HFFc6 (cell line): ENCODE measurements around the gene GTF2A1L. TPM values are rescaled to one million over a fixed set of nuclear protein-coding genes. Genes with fewer than 3 reads are reported as not detected.

Source experiments
- DNase-seq: peaks from one replicate; pipeline ENCODE4 v3.0.0-alpha.2; 2018
- H3K27ac Mint-ChIP-seq: 2 replicates; pipeline ENCODE4 v1.8.0; 2020; ENCODE audit warnings: mild to moderate bottlenecking, mixed read lengths
- H3K27me3 Mint-ChIP-seq: 2 replicates; pipeline ENCODE4 v1.8.0; 2021; ENCODE audit warnings: mild to moderate bottlenecking, moderate library complexity, mixed read lengths; ENCODE audit not compliant: insufficient read depth
- H3K36me3 Mint-ChIP-seq: 2 replicates; pipeline ENCODE4 v1.8.0; 2021; ENCODE audit warnings: low read depth, mixed read lengths
- H3K4me1 Mint-ChIP-seq: 2 replicates; pipeline ENCODE4 v1.8.0; 2020; ENCODE audit warnings: low read depth, mixed read lengths
- H3K4me3 Mint-ChIP-seq: 2 replicates; pipeline ENCODE4 v1.8.0; 2020; ENCODE audit warnings: mild to moderate bottlenecking, moderate library complexity, mixed read lengths
- H3K9me3 Mint-ChIP-seq: 2 replicates; pipeline ENCODE4 v1.8.0; 2020; ENCODE audit warnings: mild to moderate bottlenecking, mixed read lengths
- CTCF ChIP-seq: fragments of 200-600 bp; sonication (generic); IDR thresholded peaks from 2 replicates; pipeline ENCODE4 v1.5.0; 2021; ENCODE audit warnings: antibody characterized with exemption, mild to moderate bottlenecking
- total RNA-seq, 6 experiments: library from RNA; stranded (reverse); fragmentation: NEBNext Ultra II Directional; extraction: Animal tissue kit (Norgen Biotek cat#: 25700); gene quantifications; 2 replicates in 1 of 6; 3 replicates in 5 of 6; pipeline ENCODE4 v1.2.3, GENCODE V29; 2021

Gene GTF2A1L
- total RNA-seq, 6 experiments from 2014 or later, result not detected

- Mint-ChIP-seq H3K4me3 (no peak overlapping the region), H3K27me3 (peaks cover 2% of the 10 kb centered on the region; the same call in 1 of the 2 replicates), H3K36me3 (no peaks in the 10 kb centered on the region), H3K27ac (no peak overlapping the region), H3K4me1 (no peaks in the 10 kb centered on the region), H3K9me3 (no peaks in the 10 kb centered on the region)
- DNase-seq, result no peak
- TF ChIP-seq CTCF, result no peak
Measured at GRCh38 chr2:48578313-48578712, 39.3 kb upstream of the GTF2A1L start.

DNA sequence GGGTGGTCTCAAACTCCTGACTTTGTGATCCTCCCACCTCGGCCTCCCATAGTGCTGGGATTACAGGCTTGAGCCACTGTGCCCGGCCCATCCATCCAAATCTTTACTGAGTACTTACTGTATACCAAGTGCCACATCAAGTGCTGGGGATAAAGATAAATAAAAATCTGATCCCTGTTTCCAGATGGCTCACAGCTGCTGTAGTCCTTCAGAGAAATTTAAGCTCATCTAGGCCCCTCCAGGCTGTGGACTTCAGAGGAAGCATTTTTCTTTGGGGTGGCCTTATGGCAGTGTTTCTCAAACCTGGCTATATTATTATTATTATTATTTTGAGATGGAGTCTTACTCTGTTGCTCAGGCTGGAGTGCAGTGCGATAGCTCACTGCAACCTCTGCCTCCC lies 33.7 kb upstream of the GTF2A1L start:
- Mint-ChIP-seq H3K27ac (no peak overlapping the region), H3K4me3 (no peak overlapping the region), H3K27me3 (peaks cover 2% of the 10 kb centered on the region; the same call in 1 of the 2 replicates), H3K9me3 (no peaks in the 10 kb centered on the region), H3K4me1 (peaks cover 2% of the 10 kb centered on the region), H3K36me3 (no peaks in the 10 kb centered on the region)
- no peak for TF ChIP-seq CTCF
- DNase-seq, result no peak

DNA sequence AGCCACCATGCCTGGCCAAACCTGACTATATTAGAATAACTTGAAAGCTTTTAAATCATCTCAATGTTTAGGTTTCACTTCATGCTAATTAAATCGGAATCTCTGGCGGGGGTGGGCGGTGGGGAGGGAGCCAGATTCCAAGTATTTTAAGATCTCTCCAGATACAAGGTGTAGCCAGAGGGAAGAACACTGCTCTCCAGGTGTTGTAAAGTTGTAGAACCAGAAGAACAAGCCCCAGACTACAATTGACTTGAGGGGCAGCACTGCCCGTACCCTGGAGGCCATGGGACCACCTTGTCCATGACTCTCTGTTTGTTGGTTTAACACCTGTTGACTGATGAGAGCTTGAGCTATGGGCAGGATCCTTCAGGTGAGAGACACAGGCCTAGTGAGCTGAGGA lies 33.1 kb upstream of the GTF2A1L start:
- DNase-seq, result no peak
- H3K27ac Mint-ChIP-seq, result no peak overlapping the region
- peaks cover 2% of the 10 kb centered on the region; the same call in 1 of the 2 replicates for H3K27me3 Mint-ChIP-seq
- H3K36me3 Mint-ChIP-seq, result no peaks in the 10 kb centered on the region
- peaks cover 6% of the 10 kb centered on the region for H3K4me1 Mint-ChIP-seq
- no peaks in the 10 kb centered on the region for H3K9me3 Mint-ChIP-seq
- no peak overlapping the region for H3K4me3 Mint-ChIP-seq
- TF ChIP-seq CTCF, result no peak

- H3K9me3 Mint-ChIP-seq, result no peaks in the 10 kb centered on the region
- H3K4me1 Mint-ChIP-seq, result peaks cover 6% of the 10 kb centered on the region
- no peaks in the 10 kb centered on the region for H3K27me3 Mint-ChIP-seq
- H3K4me3 Mint-ChIP-seq, result no peak overlapping the region
- H3K36me3 Mint-ChIP-seq, result no peaks in the 10 kb centered on the region
- TF ChIP-seq CTCF, result no peak
- H3K27ac Mint-ChIP-seq, result no peak overlapping the region
- DNase-seq, result no peak
Measured at GRCh38 chr2:48586433-48586832, 31.2 kb upstream of the GTF2A1L start.

DNA sequence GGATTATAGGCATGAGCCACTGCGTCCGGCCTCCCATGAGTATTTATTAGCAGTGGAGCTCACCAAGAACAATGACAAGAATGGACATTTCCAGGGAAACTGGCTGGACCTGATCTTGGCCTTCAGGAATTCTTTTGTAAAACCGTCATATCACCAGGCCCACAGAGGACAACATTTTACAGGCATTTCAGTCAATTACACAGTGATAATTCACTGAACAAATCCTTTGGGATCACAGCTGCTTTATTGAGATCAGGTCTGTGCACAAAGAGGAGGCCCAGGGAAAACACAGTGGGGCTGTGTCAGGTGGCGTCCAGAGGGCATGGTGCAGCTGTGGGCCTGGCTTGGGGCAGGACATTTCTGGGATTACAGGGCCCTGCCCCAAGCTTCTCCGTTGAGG lies 30.1 kb upstream of the GTF2A1L start:
- H3K9me3 Mint-ChIP-seq, result no peaks in the 10 kb centered on the region
- no peaks in the 10 kb centered on the region for H3K36me3 Mint-ChIP-seq
- H3K4me3 Mint-ChIP-seq, result no peak overlapping the region
- H3K27me3 Mint-ChIP-seq, result no peaks in the 10 kb centered on the region
- no peak for DNase-seq
- no peak overlapping the region for H3K27ac Mint-ChIP-seq
- H3K4me1 Mint-ChIP-seq, result peaks cover 6% of the 10 kb centered on the region
- no peak for TF ChIP-seq CTCF

DNA sequence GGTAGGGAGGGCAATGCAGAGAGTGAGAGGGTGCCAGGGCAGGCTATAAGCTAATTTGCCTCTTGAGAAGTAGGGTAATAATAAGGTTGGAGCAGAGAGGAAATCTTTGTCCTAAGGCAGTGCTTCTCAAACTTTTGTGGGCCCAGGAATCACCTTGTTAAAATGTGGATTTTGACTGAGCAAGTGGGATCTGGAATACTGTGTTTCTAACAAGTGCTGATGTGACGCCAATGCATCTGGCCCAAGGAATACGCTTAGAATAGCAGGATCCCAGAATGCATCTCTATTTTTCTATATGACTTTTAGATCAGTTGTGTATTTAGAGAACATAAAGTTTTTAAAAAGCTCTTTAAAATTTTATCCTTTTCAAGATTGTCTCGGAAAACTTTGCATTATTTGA lies 29.7 kb upstream of the GTF2A1L start:
- peaks cover 6% of the 10 kb centered on the region for H3K4me1 Mint-ChIP-seq
- DNase-seq, result no peak
- no peak for TF ChIP-seq CTCF

More for the DNA sequence above, 29.7 kb upstream of the GTF2A1L start:
- H3K27me3 Mint-ChIP-seq, result no peaks in the 10 kb centered on the region
- no peaks in the 10 kb centered on the region for H3K9me3 Mint-ChIP-seq
- no peak overlapping the region for H3K27ac Mint-ChIP-seq
- no peaks in the 10 kb centered on the region for H3K36me3 Mint-ChIP-seq
- no peak overlapping the region for H3K4me3 Mint-ChIP-seq
